ENCODE data around the gene PTDSS2. TPM values are rescaled to one million over a fixed set of nuclear protein-coding genes. Genes with fewer than 3 reads are reported as not detected.

The PTDSS2 gene
- total RNA-seq, 1 donor from 2014 or later: 185 TPM

GRCh38 chr11:440065-441042 is 9.7 kb upstream of the PTDSS2 start:
- DNase-seq (ENCODE audit: low spot score in 2 of 2): no peak
- Histone ChIP-seq H3K4me3 (no peak overlapping the region), H3K36me3 (no peaks in the 10 kb centered on the region), H3K27me3 (no peaks in the 10 kb centered on the region), H3K9me3 (no peaks in the 10 kb centered on the region), H3K4me1 (no peaks in the 10 kb centered on the region), H3K27ac (no peak overlapping the region)
- TF ChIP-seq, protein P1, sequence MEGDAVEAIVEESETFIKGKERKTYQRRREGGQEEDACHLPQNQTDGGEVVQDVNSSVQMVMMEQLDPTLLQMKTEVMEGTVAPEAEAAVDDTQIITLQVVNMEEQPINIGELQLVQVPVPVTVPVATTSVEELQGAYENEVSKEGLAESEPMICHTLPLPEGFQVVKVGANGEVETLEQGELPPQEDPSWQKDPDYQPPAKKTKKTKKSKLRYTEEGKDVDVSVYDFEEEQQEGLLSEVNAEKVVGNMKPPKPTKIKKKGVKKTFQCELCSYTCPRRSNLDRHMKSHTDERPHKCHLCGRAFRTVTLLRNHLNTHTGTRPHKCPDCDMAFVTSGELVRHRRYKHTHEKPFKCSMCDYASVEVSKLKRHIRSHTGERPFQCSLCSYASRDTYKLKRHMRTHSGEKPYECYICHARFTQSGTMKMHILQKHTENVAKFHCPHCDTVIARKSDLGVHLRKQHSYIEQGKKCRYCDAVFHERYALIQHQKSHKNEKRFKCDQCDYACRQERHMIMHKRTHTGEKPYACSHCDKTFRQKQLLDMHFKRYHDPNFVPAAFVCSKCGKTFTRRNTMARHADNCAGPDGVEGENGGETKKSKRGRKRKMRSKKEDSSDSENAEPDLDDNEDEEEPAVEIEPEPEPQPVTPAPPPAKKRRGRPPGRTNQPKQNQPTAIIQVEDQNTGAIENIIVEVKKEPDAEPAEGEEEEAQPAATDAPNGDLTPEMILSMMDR (IDR thresholded peaks at IDR 0.05): no peak
- intact Hi-C loops (cut with DNase I): no loop called here

- intact Hi-C loops (cut with DNase I): no loop called here
- Histone ChIP-seq H3K4me3 (no peak overlapping the region), H3K9me3 (no peaks in the 10 kb centered on the region), H3K27ac (no peak overlapping the region), H3K4me1 (no peaks in the 10 kb centered on the region), H3K36me3 (no peaks in the 10 kb centered on the region), H3K27me3 (no peaks in the 10 kb centered on the region)
- DNase-seq (ENCODE audit: low spot score in 2 of 2): no peak
- TF ChIP-seq, protein P1 (IDR thresholded peaks at IDR 0.05): no peak
Observed at GRCh38 chr11:441043-441417, 9.0 kb upstream of the PTDSS2 start.

GRCh38 chr11:441418-442274 is 8.4 kb upstream of the PTDSS2 start, which contains the start of gene ANO9:
TSS of gene ANO9 (minus strand) at chr11:442011. CDS start at chr11:441926, 85 bp downstream.
- no peak for DNase-seq (ENCODE audit: low spot score in 2 of 2)
- intact Hi-C loops (cut with DNase I): no loop called here
- H3K27ac ChIP-seq: no peak within 1 kb of the TSS
- no peak within 1 kb of the TSS for H3K4me3 ChIP-seq
- H3K27me3 ChIP-seq: no peaks in the 10 kb centered on the region
- H3K9me3 ChIP-seq: no peaks in the 10 kb centered on the region
- H3K36me3 ChIP-seq: no peaks in the 10 kb centered on the region
- H3K4me1 ChIP-seq: no peaks in the 10 kb centered on the region
- TF ChIP-seq, protein P1 (IDR thresholded peaks at IDR 0.05): no peak

DNA sequence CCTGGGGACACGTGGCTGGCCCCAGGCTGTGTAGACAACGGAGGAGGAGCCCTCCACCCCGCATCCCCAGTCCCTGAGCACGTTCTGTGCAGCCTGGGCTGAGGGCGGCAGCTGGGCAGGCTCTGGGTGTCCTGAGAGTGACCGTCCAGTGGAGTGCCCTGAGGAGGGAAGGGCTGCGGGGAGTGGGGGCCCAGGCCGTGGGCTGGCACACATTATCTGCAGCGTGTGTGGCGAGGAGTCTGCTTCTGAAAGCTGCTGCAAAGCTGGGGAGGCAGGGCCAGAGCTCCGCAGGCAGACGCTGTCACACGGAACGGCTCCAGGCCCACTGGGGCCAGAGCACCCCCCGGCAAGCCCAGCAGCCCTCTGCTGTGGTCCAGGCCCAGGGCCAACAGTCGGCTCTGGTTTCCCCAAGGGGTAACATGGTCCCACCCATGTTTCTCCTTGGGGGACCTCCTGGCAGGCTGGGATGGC is 7.4 kb upstream of the PTDSS2 start:
- Histone ChIP-seq H3K4me3 (no peak overlapping the region), H3K27ac (no peak overlapping the region), H3K36me3 (no peaks in the 10 kb centered on the region), H3K27me3 (no peaks in the 10 kb centered on the region), H3K9me3 (no peaks in the 10 kb centered on the region), H3K4me1 (peaks cover 0 to under 1% of the 10 kb centered on the region in 2 donors)
- TF ChIP-seq, protein P1 (IDR thresholded peaks at IDR 0.05): no peak
- intact Hi-C loops (cut with DNase I): no loop called here
- DNase-seq (ENCODE audit: low spot score in 2 of 2): no peak

- TF ChIP-seq, protein P1 (IDR thresholded peaks at IDR 0.05): no peak
- H3K27ac ChIP-seq: no peak overlapping the region
- H3K9me3 ChIP-seq: no peaks in the 10 kb centered on the region
- H3K4me1 ChIP-seq: peaks cover 0 to 6% of the 10 kb centered on the region in 2 donors
- no peak overlapping the region for H3K4me3 ChIP-seq
- H3K36me3 ChIP-seq: no peaks in the 10 kb centered on the region
- no peak for DNase-seq (ENCODE audit: low spot score in 2 of 2)
- H3K27me3 ChIP-seq: no peaks in the 10 kb centered on the region
- intact Hi-C loops (cut with DNase I): no loop called here
Observed at GRCh38 chr11:443542-444199, 6.4 kb upstream of the PTDSS2 start.
